ENCODE measurements around the gene ADAM12.

DNA sequence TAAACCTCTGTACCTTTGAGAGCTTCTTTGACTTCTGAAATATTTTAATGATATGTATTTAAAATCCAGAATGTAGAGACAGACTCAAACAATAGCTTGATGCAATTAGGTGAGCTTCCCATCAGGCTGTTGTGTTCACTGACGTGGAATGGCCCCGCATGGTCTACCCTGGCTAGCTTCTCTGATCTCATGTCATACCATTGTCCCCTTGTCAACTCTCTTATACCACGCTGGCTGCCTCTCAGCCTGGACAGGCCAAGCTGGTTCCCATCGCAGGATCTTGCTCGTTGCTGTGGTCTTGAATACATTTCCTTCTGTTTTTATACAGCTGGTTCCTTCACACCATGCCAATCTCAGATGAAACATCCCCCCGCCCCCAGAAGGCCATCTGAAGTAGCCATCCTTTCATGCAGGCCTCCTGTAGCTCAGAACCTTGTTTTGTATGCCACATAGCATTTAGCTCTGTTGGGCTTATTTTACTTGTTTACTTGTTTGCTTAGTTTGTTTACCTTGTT is 407.7 kb downstream of the ADAM12 start:
- TF ChIP-seq POLR2A (IDR thresholded peaks at IDR 0.05; ENCODE audit: low read depth, low read length) (no peak), POLR2AphosphoS5 (IDR thresholded peaks at IDR 0.05; ENCODE audit: low read depth, low read length) (no peak)
